HL-60 (cell line): Measurements from ENCODE around the gene SYT13.

Experiments
- CTCF ChIP-seq: IDR thresholded peaks from one replicate; pipeline ENCODE4 v1.5.1; 2011; ENCODE audit warnings: low read length, control low read depth, inconsistent platforms; ENCODE audit not compliant: insufficient read depth
- POLR2AphosphoS5 ChIP-seq: IDR thresholded peaks from 2 replicates; pipeline ENCODE4 v1.6.1; 2012; ENCODE audit warnings: low read depth

GRCh38 chr11:45215098-45215865, 70.9 kb downstream of the SYT13 start:
- TF ChIP-seq CTCF (no peak), POLR2AphosphoS5 (no peak)
